GM21515 (cell line): Measurements from ENCODE around the gene MBNL3.

Experiments
- ATAC-seq: cut with Tn5 transposase; IDR thresholded peaks from one replicate; pipeline ENCODE4 v1.9.1; 2021; ENCODE audit not compliant: unreplicated experiment

MBNL3 gene

GRCh38 chrX:132423323-132423722 is 65.5 kb downstream of the MBNL3 start:
- no peak for ATAC-seq

GRCh38 chrX:132415012-132415411 is 73.8 kb downstream of the MBNL3 start:
- ATAC-seq = no peak

- no peak for ATAC-seq
Observed at GRCh38 chrX:132414404-132414803, 74.4 kb downstream of the MBNL3 start.

- ATAC-seq = no peak
Observed at GRCh38 chrX:132413459-132413858, 75.4 kb downstream of the MBNL3 start.

- no peak for ATAC-seq
Observed at GRCh38 chrX:132412208-132412607, 76.6 kb downstream of the MBNL3 start.

GRCh38 chrX:132411310-132411977 is 77.4 kb downstream of the MBNL3 start:
- no peak for ATAC-seq

GRCh38 chrX:132409780-132410556 is 78.9 kb downstream of the MBNL3 start:
- ATAC-seq = no peak

- ATAC-seq = no peak
Observed at GRCh38 chrX:132407691-132408090, 81.1 kb downstream of the MBNL3 start.

- no peak for ATAC-seq
Observed at GRCh38 chrX:132406106-132406505, 82.7 kb downstream of the MBNL3 start.

- ATAC-seq = no peak
Observed at GRCh38 chrX:132404266-132404665, 84.6 kb downstream of the MBNL3 start.

- ATAC-seq = no peak
Observed at GRCh38 chrX:132401935-132402334, 86.9 kb downstream of the MBNL3 start.

- no peak for ATAC-seq
Observed at GRCh38 chrX:132400706-132401105, 88.1 kb downstream of the MBNL3 start.

GRCh38 chrX:132395645-132396044 is 93.2 kb downstream of the MBNL3 start:
- ATAC-seq = no peak

- ATAC-seq = no peak
Observed at GRCh38 chrX:132395026-132395425, 93.8 kb downstream of the MBNL3 start.

GRCh38 chrX:132394591-132394990 is 94.2 kb downstream of the MBNL3 start:
- ATAC-seq = no peak

GRCh38 chrX:132393992-132394391 is 94.8 kb downstream of the MBNL3 start:
- ATAC-seq = no peak

- no peak for ATAC-seq
Observed at GRCh38 chrX:132393485-132393884, 95.4 kb downstream of the MBNL3 start.

- no peak for ATAC-seq
Observed at GRCh38 chrX:132393085-132393484, 95.8 kb downstream of the MBNL3 start.

- no peak for ATAC-seq
Observed at GRCh38 chrX:132390792-132391191, 98.0 kb downstream of the MBNL3 start.

- ATAC-seq = no peak
Observed at GRCh38 chrX:132389480-132389879, 99.4 kb downstream of the MBNL3 start.

GRCh38 chrX:132388371-132388770 is 100.5 kb downstream of the MBNL3 start:
- ATAC-seq = no peak

GRCh38 chrX:132384301-132384700 is 104.5 kb downstream of the MBNL3 start:
- no peak for ATAC-seq

- no peak for ATAC-seq
Observed at GRCh38 chrX:132382068-132382467, 106.8 kb downstream of the MBNL3 start.
